Amniotic epithelial cell (primary cell): ENCODE data around the gene INTS14.

Experiments
- DNase-seq: peaks from one replicate; pipeline ENCODE4 v3.0.0-alpha.2; 2010; ENCODE audit warnings: low read depth

The INTS14 gene

GRCh38 chr15:65610871-65611718 lies at the start of gene INTS14:
Gene INTS14, minus strand, starts transcription at chr15:65611131. Its CDS starts 3,751 bp downstream, at chr15:65607380.
- peak; percentile 94 for DNase-seq

- no peak for DNase-seq
These were observed 48.6 kb upstream of the INTS14 start for GRCh38 chr15:65659502-65660052.

GRCh38 chr15:65655457-65655856 lies 44.5 kb upstream of the INTS14 start:
- DNase-seq: no peak

- peak; percentile 27 for DNase-seq
These were observed 44.1 kb upstream of the INTS14 start for GRCh38 chr15:65655026-65655425.

- peak; percentile 57 for DNase-seq
These were observed 43.0 kb upstream of the INTS14 start for GRCh38 chr15:65653801-65654521.

GRCh38 chr15:65653341-65653740 lies 42.4 kb upstream of the INTS14 start:
- DNase-seq: peak; percentile 46

GRCh38 chr15:65651831-65652749 lies 41.2 kb upstream of the INTS14 start:
- DNase-seq: no peak

GRCh38 chr15:65651042-65651322 lies 40.1 kb upstream of the INTS14 start:
- no peak for DNase-seq

GRCh38 chr15:65650312-65651041 lies 39.5 kb upstream of the INTS14 start:
- DNase-seq: no peak

GRCh38 chr15:65646486-65646885 lies 35.6 kb upstream of the INTS14 start:
- DNase-seq: peak; percentile 24

- no peak for DNase-seq
These were observed 34.5 kb upstream of the INTS14 start for GRCh38 chr15:65645392-65645791.

GRCh38 chr15:65644282-65644681 lies 33.4 kb upstream of the INTS14 start:
- no peak for DNase-seq

GRCh38 chr15:65642594-65642993 lies 31.7 kb upstream of the INTS14 start:
- DNase-seq: no peak

- DNase-seq: no peak
These were observed 31.0 kb upstream of the INTS14 start for GRCh38 chr15:65641768-65642475.

- DNase-seq: no peak
These were observed 28.6 kb upstream of the INTS14 start for GRCh38 chr15:65639509-65639908.

- peak; percentile 80 for DNase-seq
These were observed 27.8 kb upstream of the INTS14 start for GRCh38 chr15:65638681-65639089.

GRCh38 chr15:65638109-65638508 lies 27.2 kb upstream of the INTS14 start:
- no peak for DNase-seq

- DNase-seq: no peak
These were observed 23.4 kb upstream of the INTS14 start for GRCh38 chr15:65634356-65634755.

GRCh38 chr15:65633752-65634151 lies 22.8 kb upstream of the INTS14 start:
- DNase-seq: no peak

GRCh38 chr15:65632780-65633375 lies 21.9 kb upstream of the INTS14 start:
- no peak for DNase-seq
